ENCODE data around the gene HMMR.

HMMR gene

DNA sequence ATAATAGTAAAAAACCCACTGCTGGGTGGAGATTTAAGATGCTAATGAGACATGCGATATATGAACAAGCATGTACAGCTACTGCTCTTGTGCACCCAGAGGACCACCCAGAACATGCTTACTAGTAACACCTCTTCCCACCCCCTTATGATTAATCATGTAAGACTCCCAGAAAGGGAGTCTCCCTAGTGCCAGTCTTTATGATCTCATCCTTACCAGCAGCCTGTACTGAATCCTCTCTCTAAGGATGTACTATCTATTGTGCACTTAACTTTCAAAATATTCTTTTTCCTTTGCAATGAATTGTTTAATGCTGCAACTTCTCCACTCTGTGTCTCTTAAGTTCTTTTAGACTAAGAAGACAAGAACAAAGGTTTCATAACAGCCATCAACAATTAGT, 35.9 kb downstream of the HMMR start:
- TF ChIP-seq, protein P1, sequence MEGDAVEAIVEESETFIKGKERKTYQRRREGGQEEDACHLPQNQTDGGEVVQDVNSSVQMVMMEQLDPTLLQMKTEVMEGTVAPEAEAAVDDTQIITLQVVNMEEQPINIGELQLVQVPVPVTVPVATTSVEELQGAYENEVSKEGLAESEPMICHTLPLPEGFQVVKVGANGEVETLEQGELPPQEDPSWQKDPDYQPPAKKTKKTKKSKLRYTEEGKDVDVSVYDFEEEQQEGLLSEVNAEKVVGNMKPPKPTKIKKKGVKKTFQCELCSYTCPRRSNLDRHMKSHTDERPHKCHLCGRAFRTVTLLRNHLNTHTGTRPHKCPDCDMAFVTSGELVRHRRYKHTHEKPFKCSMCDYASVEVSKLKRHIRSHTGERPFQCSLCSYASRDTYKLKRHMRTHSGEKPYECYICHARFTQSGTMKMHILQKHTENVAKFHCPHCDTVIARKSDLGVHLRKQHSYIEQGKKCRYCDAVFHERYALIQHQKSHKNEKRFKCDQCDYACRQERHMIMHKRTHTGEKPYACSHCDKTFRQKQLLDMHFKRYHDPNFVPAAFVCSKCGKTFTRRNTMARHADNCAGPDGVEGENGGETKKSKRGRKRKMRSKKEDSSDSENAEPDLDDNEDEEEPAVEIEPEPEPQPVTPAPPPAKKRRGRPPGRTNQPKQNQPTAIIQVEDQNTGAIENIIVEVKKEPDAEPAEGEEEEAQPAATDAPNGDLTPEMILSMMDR (IDR thresholded peaks at IDR 0.05; ENCODE audit: low read depth, low read length), result no peak
- in situ Hi-C loops (cut with HindIII; ENCODE audit: low sequenced_read_pairs), result no loop called here
- no peak for DNase-seq (ENCODE audit: low read depth, low spot score)
- H3K4me3 ChIP-seq (ENCODE audit: low read depth, low read length), result no peak overlapping the region

DNA sequence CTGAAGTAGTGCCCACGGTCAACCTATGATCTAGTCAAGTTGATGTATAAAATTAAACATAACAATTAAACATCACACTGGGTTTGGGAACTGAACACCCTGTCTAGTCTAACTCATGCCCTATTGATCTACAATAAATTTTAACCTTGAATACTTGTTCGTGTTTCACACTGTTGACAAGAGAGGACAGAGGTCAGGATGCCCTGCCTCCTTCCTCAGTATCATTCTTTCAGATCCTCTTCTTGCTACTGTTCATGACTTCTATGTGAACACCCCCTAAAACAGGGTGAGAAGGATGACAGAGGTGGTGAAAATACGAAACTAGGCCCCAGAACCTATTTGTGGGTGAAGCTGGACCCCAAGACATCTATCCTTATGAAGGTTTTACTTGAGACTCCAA, 36.9 kb downstream of the HMMR start:
- TF ChIP-seq, protein P1 (IDR thresholded peaks at IDR 0.05; ENCODE audit: low read depth, low read length), result no peak
- in situ Hi-C loops (cut with HindIII; ENCODE audit: low sequenced_read_pairs), result no loop called here
- no peak for DNase-seq (ENCODE audit: low read depth, low spot score)
- H3K4me3 ChIP-seq (ENCODE audit: low read depth, low read length), result no peak overlapping the region

DNA sequence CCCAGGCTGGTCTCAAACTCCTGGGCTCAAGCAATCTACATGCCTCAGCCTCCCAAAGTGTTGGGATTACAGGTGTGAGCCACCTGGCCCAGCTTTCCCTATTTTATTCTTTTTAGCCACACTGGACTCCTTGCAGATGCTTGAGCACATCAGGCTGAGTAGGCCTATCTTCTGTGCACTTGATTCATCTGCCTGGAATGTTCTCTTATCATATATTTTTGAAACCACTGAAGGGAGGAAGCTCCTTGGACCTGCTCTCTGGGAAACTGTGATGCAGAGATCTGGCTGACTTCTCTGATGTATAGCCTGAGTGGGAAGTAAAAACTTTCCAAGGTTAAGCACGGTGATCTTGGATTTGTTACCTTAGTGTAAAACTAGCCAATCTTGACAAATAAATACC, 38.5 kb downstream of the HMMR start:
- in situ Hi-C loops (cut with HindIII; ENCODE audit: low sequenced_read_pairs), result no loop called here
- peak; percentile 32 for DNase-seq (ENCODE audit: low read depth, low spot score)
- TF ChIP-seq, protein P1 (IDR thresholded peaks at IDR 0.05; ENCODE audit: low read depth, low read length), result no peak
- no peak overlapping the region for H3K4me3 ChIP-seq (ENCODE audit: low read depth, low read length)

DNA sequence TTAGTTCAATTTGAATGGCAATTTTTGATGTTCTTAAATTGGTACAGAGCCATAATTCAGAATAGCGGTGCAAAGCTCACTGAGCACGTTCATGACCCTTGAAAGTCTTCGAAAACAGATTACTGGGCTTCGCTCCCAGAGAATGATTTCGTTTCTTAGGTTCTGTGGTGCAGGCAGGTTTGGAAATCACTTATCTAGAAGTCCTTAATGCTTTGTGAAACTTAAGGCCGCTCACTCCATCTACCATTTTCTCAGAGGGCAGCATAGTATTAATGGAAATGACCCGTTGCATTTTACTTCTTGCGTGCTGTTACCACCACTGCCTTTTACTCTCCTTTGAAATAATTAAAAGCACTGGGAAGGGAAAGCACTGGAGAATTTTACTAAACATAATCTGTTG, 42.1 kb downstream of the HMMR start:
- in situ Hi-C loops (cut with HindIII; ENCODE audit: low sequenced_read_pairs), result no loop called here

DNA sequence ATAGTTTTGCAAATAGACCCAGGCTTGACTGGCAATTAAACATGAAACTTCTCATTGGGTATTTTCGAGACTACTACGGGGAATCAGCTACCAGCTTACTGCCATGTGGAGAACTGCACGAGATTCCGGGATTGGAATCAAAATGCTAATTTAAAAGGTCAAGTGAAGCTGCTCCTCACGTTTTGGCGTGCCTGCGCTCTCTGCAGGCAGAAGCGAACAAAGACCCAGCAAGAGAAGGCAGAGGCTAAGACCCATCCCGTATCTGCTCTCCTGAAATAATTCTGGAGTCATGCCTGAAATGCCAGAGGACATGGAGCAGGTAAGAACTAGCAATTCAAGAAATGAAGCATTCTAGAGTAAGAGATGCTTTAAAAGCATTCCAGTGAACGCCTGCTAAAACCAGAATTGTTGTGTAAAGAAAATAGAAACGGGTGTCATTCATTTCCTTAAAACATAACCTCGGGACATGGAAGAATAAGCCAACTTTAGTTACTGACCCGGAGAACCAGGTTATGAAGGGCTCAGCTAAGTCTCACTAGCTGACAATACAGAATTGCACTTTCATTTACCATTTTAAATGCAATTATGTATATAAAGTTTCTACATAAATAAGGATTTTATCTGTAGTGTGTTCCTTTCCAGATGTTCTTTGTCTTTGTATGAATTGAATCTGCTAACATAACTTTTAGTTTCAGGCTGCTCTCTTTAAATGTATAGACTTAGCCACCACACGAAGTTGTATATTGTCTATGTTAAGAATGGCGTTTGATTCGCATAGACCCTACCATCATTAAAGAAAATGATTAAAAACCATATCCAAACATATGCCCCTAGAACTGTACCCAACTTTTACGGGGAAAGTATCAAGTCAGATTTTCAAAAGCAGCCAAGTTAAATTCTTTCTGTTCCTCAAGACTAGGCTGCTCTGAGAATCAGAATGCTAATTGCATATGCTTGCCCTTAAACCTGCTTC, 43.0 kb downstream of the HMMR start:
- in situ Hi-C loops (cut with HindIII; ENCODE audit: low sequenced_read_pairs), result no loop called here
- TF ChIP-seq, protein P1 (IDR thresholded peaks at IDR 0.05; ENCODE audit: low read depth, low read length), result peak; percentile 47
- DNase-seq (ENCODE audit: low read depth, low spot score), result peak; percentile 80
- H3K4me3 ChIP-seq (ENCODE audit: low read depth, low read length), result peak overlapping the region; percentile 63

More for the DNA sequence above, 42.1 kb downstream of the HMMR start:
- DNase-seq (ENCODE audit: low read depth, low spot score), result no peak
- H3K4me3 ChIP-seq (ENCODE audit: low read depth, low read length), result peak overlapping the region; percentile 63
- TF ChIP-seq, protein P1 (IDR thresholded peaks at IDR 0.05; ENCODE audit: low read depth, low read length), result no peak

DNA sequence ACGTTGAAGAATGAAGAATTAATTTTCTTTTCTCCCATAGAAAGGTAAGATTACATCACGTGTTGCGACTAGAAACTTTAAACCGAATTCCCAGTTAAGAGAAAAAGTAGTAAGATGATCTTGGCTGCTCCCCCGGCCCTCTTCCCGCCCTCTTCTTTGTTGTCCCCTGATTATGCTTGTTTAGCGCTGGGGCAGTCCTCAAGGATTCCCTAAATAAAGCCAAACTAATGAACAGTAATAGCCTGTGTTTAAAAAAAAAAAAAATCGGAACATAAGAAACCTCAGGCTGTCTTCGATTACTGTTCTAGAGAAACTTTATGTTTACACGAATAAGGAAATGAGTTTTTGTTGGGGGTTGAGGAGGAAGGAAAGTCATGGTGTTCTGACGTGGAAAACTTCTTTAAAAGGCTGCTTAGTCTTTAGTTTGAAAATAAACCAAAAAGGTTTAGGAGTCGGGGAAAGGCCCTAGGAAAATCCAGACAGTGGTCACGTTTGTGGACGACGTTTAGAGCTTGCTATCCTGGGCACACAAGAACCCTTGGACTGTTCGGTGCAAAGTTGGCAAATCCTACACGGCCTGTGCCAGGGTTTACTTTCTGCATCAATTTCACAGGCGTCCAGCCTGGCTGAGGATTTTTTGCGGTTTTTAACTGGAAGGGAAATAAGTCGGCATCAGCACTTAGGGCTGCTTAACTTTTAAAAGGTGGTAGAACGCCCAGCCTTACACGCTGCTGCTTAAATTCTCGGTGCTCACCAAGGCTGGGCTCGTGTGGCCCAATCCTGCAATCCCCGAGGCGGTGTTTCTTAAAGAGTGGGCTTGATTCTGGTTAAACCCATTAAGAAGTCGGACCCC, 43.9 kb downstream of the HMMR start:
- peak; percentile 78 for DNase-seq (ENCODE audit: low read depth, low spot score)
- H3K4me3 ChIP-seq (ENCODE audit: low read depth, low read length), result peak overlapping the region; percentile 63
- in situ Hi-C loops (cut with HindIII; ENCODE audit: low sequenced_read_pairs), result no loop called here
- TF ChIP-seq, protein P1 (IDR thresholded peaks at IDR 0.05; ENCODE audit: low read depth, low read length), result no peak

All from astrocyte of the spinal cord (primary cell).